Measurements from ENCODE around the gene IVD.

The IVD gene

DNA sequence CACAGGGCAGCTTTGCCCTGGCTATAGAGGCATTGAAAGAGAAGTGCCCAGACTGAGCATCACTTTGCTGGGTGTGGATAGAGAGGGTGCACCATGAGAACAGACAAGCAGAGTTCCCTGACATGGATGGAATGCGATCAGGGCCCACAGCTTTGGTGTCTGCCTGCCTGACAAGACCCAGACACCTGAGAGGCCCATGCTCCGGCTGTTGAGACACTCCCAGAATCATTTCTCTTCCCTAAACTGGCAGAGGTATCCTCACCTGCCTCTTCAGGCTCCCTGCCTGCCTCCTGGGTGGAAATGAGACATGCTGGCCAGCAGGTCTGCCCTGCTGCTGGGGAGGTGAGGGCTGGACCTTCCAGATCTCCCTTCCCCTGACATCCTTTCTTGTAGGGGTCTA is 54.8 kb downstream of the IVD start:
- no peak for DNase-seq (ENCODE audit: low spot score)

DNA sequence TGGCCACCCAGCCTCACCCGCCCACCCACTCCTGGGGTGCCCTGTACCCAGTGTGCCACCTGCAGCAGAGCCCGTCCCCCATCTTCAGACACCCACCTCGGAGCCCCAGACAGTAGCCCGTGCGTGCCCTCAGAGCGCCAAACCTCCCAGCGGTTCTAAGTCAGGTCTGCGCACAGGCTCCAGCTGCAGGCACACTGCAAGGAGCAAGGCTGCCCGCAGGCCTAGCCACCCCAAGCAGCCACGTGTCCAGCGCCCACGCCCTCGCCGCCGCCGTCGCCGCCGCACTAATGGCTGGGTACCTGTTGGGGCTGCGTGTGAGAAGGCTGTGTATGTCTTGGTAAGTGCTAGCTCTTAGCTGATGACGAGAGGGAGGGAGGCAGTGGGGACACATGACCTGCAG is 56.4 kb downstream of the IVD start:
- DNase-seq (ENCODE audit: low spot score): no peak

DNA sequence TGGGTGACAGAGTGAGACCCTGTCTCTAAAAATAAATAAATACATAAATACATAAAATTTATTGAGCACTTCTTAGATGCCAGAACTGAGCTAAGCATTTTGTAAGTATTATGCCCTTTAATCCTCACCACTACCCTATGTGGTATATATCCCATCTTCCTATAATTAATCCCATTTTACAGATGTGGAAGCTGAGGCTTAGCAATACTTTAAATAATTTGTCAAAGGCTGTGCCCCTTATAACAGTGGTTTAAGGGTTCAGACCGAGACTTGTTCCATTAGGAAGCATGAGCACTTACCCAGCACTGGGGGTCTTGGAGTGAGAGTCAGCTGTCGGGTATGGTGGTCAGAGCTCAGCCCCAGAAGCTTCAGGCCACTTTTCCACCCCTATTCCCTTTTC is 57.7 kb downstream of the IVD start:
- no peak for DNase-seq (ENCODE audit: low spot score)

DNA sequence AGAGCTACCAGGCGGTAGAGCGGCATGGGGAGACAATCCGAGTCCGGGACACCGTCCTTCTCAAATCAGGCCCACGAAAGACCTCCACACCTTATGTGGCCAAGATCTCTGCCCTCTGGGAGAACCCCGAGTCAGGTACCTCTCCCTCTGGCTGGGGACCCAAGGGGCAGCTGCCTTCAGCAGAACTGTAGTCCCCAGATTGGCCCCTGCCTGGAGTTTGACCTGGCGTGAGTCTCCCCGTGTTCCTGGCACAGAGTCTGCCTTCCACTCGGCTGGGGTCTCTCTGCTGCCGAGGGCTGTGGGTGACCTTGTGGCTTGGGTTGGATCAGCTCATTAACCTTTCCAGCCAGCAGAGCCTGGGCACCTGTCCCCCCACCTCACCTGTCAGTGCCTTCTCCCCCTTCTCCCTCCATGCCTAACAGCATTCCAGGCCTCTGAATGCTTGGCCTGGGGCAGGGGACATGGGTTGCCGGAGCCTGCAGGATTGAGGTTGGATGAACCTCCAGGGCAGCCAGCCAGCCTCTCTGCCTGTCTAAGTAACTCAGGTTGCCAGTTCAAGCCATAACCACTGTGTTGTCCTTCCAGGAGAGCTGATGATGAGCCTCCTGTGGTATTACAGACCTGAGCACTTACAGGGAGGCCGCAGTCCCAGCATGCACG is 58.4 kb downstream of the IVD start:
- no peak for DNase-seq (ENCODE audit: low spot score)

GRCh38 chr15:40464595-40465185 is 59.1 kb downstream of the IVD start:
- no peak for DNase-seq (ENCODE audit: low spot score)

GRCh38 chr15:40465939-40466338 is 60.3 kb downstream of the IVD start:
- DNase-seq (ENCODE audit: low spot score): no peak

DNA sequence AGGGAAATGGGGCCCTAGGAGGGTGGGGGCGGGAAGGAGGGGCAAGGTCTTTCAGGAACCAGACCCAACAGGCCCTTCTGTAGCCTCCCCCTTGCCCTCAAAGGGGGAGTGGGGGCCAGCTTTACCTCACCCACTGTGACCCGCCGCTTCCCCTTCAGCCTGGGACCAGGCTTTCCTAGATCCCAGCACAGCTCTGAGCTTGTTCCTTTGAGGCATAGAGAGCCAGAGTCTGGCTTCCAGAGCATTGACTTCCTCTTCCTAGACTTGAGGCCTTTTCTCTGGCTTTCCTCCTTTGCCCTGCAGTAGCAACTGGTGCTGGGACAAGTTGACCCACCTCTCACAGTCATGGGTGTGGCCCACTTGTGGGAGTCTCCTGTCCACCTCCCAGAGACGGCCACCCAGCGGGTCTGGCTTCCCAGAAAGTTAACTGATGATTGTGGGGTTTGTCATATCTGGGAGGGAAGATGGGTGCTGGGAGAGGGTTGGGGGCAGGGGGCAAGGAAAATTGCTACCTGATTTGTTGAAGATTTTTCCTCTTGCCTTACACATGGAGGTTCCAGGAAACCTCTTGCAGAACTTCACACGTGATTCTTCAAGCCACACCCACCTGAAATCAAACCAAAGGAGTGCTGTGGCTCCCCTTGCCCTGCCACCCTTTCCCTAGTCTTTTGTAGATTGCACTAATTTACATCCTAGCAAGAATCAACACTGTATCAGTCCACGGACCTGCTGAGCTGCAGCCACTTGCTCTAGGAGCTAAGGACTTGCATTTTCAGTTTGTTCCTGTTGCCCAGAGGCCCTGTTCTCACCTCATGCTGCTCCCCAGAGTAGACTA is 61.0 kb downstream of the IVD start:
- no peak for DNase-seq (ENCODE audit: low spot score)

- no peak for DNase-seq (ENCODE audit: low spot score)
Observed at GRCh38 chr15:40467261-40467615, 61.6 kb downstream of the IVD start.

DNA sequence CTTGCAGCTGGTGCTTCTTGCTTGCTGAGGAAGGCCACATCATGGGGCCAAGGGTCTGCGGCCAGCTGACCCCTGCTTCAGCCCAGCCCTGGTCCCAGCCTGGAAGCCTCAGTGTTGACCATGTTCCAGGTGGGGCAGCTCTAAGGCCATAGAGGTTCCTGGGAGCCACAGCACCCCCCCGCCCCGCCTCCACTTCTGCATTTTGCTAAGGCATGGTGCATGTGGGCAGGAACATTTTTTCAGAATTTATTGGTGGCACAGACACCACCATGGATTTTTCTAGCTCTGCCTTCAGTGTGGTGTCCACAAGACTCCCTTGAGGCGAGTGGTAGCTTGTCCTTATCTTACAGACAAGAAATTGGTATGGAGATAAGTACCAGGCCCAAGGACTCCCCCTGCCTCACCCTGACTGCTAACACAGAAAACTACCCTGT is 63.3 kb downstream of the IVD start:
- DNase-seq (ENCODE audit: low spot score): no peak

DNA sequence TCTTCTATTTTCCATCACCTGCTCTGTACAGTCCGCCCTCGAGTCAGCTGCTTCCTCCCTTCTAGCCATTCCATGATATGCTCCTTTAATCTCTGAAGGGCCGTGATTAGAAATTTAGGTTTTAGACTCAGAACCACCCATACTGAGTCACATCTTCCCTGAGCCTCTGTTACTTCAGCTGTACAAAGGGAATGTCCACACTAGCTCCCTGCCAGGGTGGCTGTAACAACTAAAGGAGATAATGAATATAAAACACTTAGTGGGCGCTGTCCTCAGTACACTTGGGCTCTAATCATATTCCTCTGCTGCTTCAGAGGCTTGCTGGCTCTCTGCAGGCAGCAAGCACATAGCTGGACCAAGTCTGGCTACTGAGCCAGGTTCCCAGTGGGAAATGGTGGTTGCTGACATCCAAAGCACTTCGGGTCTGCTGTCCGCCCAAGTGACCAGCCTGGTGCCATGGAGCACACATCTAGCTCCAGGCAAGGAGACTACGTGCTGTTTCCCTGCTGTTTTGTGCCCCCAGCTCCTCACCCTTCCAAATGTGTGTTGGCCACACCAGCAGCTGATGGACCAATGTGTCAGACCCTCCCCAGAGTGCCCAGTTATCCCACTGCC is 64.3 kb downstream of the IVD start:
- DNase-seq (ENCODE audit: low spot score): no peak

DNA sequence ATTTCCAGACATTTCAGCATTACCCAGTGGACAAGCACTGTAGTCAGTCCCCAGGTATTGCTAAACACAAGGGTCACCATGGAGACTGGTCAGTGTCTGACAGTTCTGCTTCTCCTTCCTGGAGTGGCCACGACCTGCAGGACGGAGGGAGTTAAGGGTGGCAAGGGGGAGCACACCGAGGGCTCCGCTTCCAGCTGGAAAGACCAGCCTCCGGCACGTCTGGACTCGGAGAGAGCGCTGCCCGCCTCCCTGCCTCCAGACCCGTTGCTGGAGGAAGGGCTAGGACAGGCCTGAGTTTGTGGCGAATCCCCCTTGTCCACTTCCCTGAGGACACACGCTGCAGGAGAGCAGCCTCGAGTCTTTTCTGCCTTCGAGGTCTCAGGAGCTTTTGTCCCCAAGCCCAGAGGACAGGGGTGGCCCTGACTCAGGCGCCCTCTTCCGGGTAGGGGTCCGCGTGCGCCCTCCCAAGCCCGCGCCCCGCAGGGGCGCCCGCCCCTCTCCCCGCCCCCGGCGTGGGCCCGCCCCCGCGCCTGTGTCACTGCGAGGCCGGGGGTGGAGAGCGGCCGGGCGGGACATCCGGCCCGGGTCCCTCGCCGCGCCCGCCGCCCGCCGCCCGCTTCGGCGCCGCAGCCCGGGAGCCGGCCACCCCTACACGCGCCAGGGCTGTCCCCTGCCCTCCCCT is 65.0 kb downstream of the IVD start, which contains the start of gene CHST14:
Gene CHST14, plus strand, starts transcription at position 562 of the 682 bp plus-strand sequence. CDS start 230 bp downstream, outside the sequence.
- DNase-seq (ENCODE audit: low spot score): peak; percentile 36
